HG03159 (cell line): ENCODE data around the gene CD200R1L.
"Not testable (repeated sequence)": the region's sequence is repeated elsewhere in the genome, so short reads cannot be mapped to it uniquely, and the experiment has no call there.

Experiments
- ATAC-seq: cut with Tn5 transposase; IDR thresholded peaks from one replicate; pipeline ENCODE4 v1.9.1; 2021; ENCODE audit warnings: mild to moderate bottlenecking, moderate library complexity; ENCODE audit not compliant: unreplicated experiment

Gene CD200R1L

GRCh38 chr3:112846764-112847163 is at the start of gene CD200R1L:
Gene CD200R1L, minus strand, starts transcription at chr3:112846864. Its CDS starts 17,497 bp downstream, at chr3:112829367.
- no peak for ATAC-seq

GRCh38 chr3:112894258-112894657 is 47.6 kb upstream of the CD200R1L start:
- no peak for ATAC-seq

GRCh38 chr3:112889357-112889756 is 42.7 kb upstream of the CD200R1L start:
- ATAC-seq = no peak

- no peak for ATAC-seq
Measured at GRCh38 chr3:112888381-112889085, 41.9 kb upstream of the CD200R1L start.

- ATAC-seq = no peak
Measured at GRCh38 chr3:112884678-112885290, 38.1 kb upstream of the CD200R1L start.

- ATAC-seq = no peak
Measured at GRCh38 chr3:112881891-112882290, 35.2 kb upstream of the CD200R1L start.

GRCh38 chr3:112875561-112875960 is 28.9 kb upstream of the CD200R1L start:
- ATAC-seq = no peak

GRCh38 chr3:112874725-112875124 is 28.1 kb upstream of the CD200R1L start:
- ATAC-seq = no peak

- peak; percentile 82 for ATAC-seq
Measured at GRCh38 chr3:112873632-112874031, 27.0 kb upstream of the CD200R1L start.

GRCh38 chr3:112871735-112872134 is 25.1 kb upstream of the CD200R1L start:
- ATAC-seq = no peak

GRCh38 chr3:112865757-112866156 is 19.1 kb upstream of the CD200R1L start:
- ATAC-seq = no peak

- no peak for ATAC-seq
Measured at GRCh38 chr3:112860898-112861297, 14.2 kb upstream of the CD200R1L start.

GRCh38 chr3:112858410-112859069 is 11.9 kb upstream of the CD200R1L start:
- ATAC-seq = no peak

- ATAC-seq = no peak
Measured at GRCh38 chr3:112857526-112857925, 10.9 kb upstream of the CD200R1L start.

GRCh38 chr3:112856537-112856936 is 9.9 kb upstream of the CD200R1L start:
- no peak for ATAC-seq

GRCh38 chr3:112855883-112856282 is 9.2 kb upstream of the CD200R1L start:
- no peak for ATAC-seq

GRCh38 chr3:112855074-112855473 is 8.4 kb upstream of the CD200R1L start:
- ATAC-seq = not testable (repeated sequence)

- ATAC-seq = no peak
Measured at GRCh38 chr3:112848196-112848595, 1.5 kb upstream of the CD200R1L start.

- ATAC-seq = peak; percentile 70
Measured at GRCh38 chr3:112847692-112848091, 1.0 kb upstream of the CD200R1L start.

- no peak for ATAC-seq
Measured at GRCh38 chr3:112845772-112846171, 892 bp downstream of the CD200R1L start.

GRCh38 chr3:112829046-112829445 is 17.6 kb downstream of the CD200R1L start:
- no peak for ATAC-seq
